HL-60 (cell line): ENCODE measurements around the gene LIX1.

Source experiments
- DNase-seq, 2 experiments: peaks; one replicate each; pipeline ENCODE4 v3.0.0-alpha.2; 2010 to 2020; ENCODE audit warnings: low read depth in 1 of 2, low spot score in 1 of 2
- H3K27ac ChIP-seq: fragments of 250-450 bp; sonication (Bioruptor Pico); replicated peaks from 2 replicates; pipeline ENCODE4 v1.5.1; 2020; ENCODE audit warnings: mild to moderate bottlenecking, moderate library complexity
- H3K27me3 ChIP-seq: fragments of 250-450 bp; sonication (Bioruptor Pico); 2 replicates; pipeline ENCODE4 v1.5.1; 2021; ENCODE audit warnings: mild to moderate bottlenecking, moderate library complexity; ENCODE audit not compliant: insufficient read depth, poor library complexity, severe bottlenecking
- H3K4me3 ChIP-seq: replicated peaks from 2 replicates; pipeline ENCODE4 v1.5.1; 2011; ENCODE audit warnings: mild to moderate bottlenecking, control low read depth, low read length; ENCODE audit not compliant: insufficient read depth
- CTCF ChIP-seq: IDR thresholded peaks from one replicate; pipeline ENCODE4 v1.5.1; 2011; ENCODE audit warnings: low read length, control low read depth, inconsistent platforms; ENCODE audit not compliant: insufficient read depth
- GABPA ChIP-seq: IDR thresholded peaks from 2 replicates; pipeline ENCODE4 v1.6.1; 2012; ENCODE audit warnings: low read depth
- POLR2AphosphoS5 ChIP-seq: IDR thresholded peaks from 2 replicates; pipeline ENCODE4 v1.6.1; 2012; ENCODE audit warnings: low read depth
- REST ChIP-seq: IDR thresholded peaks from 2 replicates; pipeline ENCODE4 v1.6.1; 2012; ENCODE audit warnings: low read depth; ENCODE audit not compliant: insufficient replicate concordance
- SPI1 ChIP-seq: IDR thresholded peaks from 2 replicates; pipeline ENCODE4 v1.6.1; 2012; ENCODE audit warnings: low read depth, mild to moderate bottlenecking, borderline replicate concordance

The LIX1 gene

GRCh38 chr5:97095318-97095732 is 47.1 kb downstream of the LIX1 start:
- Histone ChIP-seq H3K27ac (no peak overlapping the region), H3K4me3 (no peak overlapping the region), H3K27me3 (no peaks in the 10 kb centered on the region)
- no peak for DNase-seq
- TF ChIP-seq CTCF (no peak), REST (no peak), POLR2AphosphoS5 (no peak), SPI1 (no peak), GABPA (no peak)

- no peak overlapping the region for H3K4me3 ChIP-seq
- H3K27me3 ChIP-seq, result no peaks in the 10 kb centered on the region
- DNase-seq, result no peak
- no peak overlapping the region for H3K27ac ChIP-seq
- TF ChIP-seq REST, result no peak
- no peak for TF ChIP-seq CTCF
- no peak for TF ChIP-seq GABPA
Measured at GRCh38 chr5:97094579-97095317, 47.7 kb downstream of the LIX1 start.

- no peak for TF ChIP-seq GABPA
- TF ChIP-seq SPI1, result no peak
- TF ChIP-seq CTCF, result no peak
- no peak for TF ChIP-seq POLR2AphosphoS5
- no peak for TF ChIP-seq REST
- Histone ChIP-seq H3K27ac (no peak overlapping the region), H3K4me3 (no peak overlapping the region), H3K27me3 (no peaks in the 10 kb centered on the region)
- no peak for DNase-seq
Measured at GRCh38 chr5:97093193-97093592, 49.2 kb downstream of the LIX1 start.
